GM18873 (cell line): ENCODE measurements around the gene B3GNT3.

ENCODE experiments used
- ATAC-seq: cut with Tn5 transposase; IDR thresholded peaks from one replicate; pipeline ENCODE4 v1.9.1; 2021; ENCODE audit warnings: mild to moderate bottlenecking, moderate library complexity, moderate number of reproducible peaks; ENCODE audit not compliant: unreplicated experiment, low FRiP score

Gene B3GNT3

DNA sequence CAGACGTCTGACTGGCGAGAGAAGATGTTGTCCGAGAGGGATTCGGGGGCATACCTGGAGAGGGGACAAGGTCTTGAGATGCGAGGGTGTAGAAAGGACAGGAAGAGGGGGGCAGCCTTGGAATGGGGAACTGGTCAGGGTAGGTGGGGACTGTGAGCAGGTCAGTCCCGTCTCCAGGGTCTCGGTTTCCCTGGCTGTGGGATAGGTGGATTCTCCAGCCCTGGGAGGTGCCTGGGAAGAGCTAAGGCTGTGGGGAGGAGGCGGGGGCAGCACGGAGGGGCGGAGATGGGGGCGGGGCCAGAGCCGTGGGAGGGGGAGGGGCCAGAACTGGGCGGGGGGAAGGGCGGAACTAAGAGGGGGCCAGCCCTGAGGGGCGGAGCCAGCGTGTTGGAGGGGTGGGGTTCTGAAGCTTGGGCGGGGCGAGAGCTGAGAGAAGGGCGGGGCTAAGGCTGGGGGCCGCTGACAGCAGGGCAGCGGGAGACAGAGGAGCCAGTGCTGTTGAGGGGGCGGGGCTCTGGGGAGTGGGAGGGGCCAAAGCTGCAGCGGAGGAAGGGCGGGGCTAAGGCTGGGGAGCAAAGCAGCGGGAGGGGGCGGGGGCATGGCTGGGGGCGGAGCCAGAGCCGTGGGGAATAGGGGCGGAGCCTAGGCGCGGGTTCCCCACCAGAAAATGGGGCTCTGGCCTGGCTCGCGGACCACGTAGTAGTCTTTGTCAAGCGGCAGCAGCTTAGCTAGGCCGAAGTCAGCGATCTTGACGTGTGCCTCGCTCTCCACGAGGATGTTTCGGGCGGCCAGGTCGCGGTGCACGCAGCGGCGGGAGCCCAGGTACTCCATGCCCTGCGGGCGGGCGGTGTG lies 35.9 kb downstream of the B3GNT3 start:
- no peak for ATAC-seq

- ATAC-seq = no peak
Measured at GRCh38 chr19:17831419-17831888, 36.5 kb downstream of the B3GNT3 start.

DNA sequence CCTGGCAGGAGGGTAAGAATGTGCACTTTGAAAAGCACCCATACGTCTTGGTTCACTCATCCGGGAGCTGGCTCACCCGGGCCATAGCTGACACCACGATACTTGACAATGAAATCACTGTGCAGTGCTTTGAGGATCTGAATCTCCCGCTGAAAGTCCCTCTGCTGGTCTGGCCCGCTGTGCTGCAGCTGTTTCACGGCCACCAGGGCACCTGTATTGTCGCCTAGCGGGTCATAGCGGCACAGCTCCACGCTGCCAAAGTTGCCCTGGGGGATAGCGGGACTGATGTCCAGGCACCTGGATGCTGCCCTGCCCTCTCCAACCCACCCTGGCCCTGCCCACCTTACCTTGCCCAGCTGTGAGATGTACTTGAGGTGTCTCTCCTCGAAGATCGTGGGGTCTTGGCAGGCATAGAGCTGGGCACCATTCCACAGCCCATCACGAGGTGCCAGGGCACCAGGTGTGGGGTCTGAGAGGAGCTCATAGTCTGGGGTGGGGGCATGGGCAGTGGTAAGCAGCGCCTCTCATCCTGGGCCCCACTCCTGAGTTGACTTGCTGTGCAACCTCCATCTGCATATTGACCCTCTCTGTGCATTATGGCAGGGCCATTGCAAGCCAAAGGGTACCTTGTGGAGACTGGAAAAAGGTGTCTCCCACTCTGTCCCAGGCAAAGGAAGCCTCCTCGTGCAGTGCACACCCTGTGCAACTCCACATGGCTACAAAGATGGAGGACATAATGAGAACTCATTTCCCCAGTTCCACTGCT lies 37.7 kb downstream of the B3GNT3 start:
- no peak for ATAC-seq

GRCh38 chr19:17834350-17835181 lies 39.6 kb downstream of the B3GNT3 start:
- no peak for ATAC-seq

DNA sequence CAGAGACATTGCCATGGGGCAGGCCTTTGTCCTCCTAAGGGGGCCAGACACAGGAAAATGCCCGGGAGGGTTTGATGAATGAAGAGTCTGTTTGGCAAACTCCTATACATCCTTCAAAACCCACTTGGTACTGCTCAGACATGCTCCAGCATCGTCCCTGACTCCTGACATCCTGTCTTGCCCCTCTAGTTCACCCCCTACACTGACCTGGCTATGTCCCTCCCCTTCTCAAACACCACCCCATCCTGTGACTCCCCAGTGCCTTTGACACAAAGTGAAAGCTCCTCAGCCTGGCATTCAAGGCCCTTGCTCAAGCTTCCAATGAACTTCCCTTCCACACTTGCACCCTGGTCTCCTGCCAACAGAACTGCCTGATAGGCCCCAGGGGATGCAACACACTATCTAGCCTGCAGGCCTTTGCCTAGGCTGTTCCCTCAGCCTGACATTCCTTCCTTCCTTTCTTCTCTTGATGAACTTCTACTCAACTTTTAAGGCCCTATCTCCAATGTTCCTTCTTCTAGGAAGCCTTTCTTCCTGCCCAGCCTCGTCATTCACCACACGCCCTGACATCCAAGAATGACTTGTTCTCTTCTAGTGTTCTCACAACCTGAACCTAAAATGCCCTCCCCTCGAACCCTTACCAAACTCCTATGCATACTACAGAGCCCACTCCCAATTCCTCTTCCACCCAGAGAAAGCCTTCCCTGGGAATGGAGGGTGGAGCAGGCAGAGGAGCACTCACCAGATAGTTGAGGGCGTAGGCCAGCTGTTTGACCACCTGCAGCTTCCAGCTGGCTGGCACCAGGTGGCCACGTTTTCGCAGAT lies 40.5 kb downstream of the B3GNT3 start:
- no peak for ATAC-seq

DNA sequence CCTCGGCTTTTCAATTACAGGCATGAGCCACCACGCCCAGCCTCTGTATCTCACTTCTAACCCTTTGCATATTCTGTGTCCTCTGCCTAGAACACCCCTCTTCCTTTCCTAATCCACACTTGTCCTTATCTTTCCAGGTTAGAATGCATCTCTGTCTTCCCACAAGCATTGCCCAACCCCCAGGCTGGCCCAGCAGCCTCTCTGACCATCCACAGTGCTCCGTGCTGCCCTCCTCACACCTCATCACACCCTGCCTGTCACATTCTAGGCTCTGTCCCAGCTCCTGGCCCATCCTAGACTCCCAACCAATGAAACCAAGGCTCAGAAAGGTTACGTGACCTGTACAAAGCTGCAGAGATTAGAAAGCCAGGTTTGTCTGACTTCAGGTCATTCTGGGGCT lies 41.6 kb downstream of the B3GNT3 start:
- no peak for ATAC-seq

GRCh38 chr19:17837972-17838371 lies 43.0 kb downstream of the B3GNT3 start:
- no peak for ATAC-seq

DNA sequence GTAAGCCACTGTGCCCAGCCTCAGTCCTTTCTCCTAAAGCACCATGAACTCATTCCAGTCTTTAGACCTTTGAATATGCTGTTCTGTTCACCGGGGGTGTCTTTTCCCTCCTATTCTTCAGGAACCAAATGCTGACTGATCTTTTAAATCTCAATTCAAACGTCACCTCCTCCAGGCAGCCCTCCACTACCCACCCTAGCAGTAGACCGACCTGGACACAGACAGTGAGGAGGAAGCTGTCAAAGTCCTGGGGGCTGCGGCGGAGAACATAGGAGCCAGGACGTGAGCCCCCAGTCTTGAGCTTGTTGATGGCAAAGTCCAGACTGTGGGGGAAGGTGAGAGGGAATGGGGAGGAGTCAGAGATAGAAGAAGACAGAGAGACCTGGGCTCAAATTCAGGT lies 45.1 kb downstream of the B3GNT3 start:
- no peak for ATAC-seq

- ATAC-seq = no peak
Measured at GRCh38 chr19:17841371-17841809, 46.5 kb downstream of the B3GNT3 start.

- no peak for ATAC-seq
Measured at GRCh38 chr19:17841810-17842662, 47.1 kb downstream of the B3GNT3 start.

DNA sequence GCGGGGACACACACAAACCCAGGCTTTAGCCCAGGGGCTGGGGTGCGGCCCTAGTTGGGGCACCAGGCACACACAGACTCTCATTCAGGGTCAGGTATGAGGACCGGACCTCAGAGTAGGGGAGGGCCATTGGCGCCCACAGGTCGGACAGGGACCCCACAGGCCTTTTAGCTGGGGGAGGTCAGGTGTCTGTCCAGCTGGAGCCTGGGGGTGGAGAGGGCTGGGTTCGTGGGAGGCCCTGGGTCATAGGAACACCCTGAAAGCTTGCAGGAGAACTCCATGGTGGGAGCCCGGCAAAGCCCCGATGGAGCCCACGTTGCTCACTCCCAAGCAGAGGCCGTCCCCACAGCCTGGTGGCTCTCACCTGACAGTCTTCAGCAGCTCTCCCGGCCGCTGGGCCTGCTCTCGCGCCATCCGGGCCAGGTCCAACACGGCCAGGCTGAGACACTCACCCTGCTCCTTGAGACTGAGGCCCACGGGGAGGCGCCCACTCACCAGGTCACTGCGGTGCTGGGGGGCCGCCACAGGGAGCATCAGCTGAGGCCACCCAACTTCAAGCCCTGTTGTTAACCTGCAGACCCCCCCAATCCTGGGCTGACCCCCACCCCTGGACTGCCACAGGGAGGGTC lies 47.8 kb downstream of the B3GNT3 start:
- ATAC-seq = no peak

DNA sequence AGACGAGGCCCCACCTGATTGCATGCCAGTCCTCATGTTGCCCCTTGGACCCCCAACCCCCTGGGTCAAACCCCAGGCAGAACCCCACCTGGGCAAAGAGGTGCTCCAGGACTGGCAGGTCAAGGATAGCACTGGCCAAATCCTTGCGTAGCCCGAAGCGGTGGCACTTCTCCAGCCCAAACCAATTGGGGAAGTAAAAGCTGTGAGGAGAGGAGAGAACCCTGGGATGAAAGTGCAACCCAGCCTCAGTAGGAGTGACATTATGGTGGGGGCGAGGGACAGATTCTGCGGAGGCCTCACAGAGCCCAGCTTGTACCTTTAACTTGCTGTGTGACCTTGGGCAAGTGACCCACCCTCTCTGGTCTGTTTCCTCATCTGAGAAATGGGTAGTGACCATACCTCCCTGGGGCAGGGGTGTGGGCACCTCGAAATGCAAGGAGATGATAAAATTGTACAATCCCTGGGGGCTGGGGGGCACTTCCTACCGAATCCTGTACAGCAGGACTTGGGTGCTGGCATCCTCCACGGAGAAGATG lies 48.4 kb downstream of the B3GNT3 start:
- no peak for ATAC-seq

DNA sequence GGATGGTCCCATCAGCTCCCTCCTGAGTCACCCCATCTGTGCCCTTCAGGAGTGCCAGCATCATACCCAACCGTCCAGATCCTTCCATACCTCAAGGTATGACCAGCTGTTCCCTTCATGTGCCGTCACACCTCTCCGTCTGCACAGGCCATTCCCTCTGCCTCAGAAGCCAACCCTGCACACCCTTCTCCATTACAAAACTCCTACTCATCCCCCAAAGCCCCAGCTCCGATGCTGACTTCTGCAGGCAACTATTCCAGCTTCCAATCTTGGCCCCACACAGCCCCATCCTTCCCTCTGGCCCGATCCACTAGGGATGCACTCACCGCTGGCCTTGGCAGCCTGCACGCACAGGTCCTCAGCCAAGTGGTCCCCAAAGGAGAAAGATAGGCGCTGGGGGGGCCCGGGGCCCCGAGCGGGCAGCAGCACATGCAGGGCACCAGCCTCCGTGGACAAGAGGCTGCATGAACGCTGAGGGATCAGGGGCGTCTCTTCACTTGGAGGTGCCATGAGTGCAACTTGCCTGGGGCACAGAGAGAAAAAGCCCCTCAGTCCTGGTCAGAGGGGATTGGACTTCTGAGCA lies 49.1 kb downstream of the B3GNT3 start:
- ATAC-seq = no peak

GRCh38 chr19:17846146-17846545 lies 51.2 kb downstream of the B3GNT3 start:
- ATAC-seq = no peak

GRCh38 chr19:17847538-17848366 lies 52.8 kb downstream of the B3GNT3 start, which contains the start of gene JAK3:
Gene JAK3 (minus strand): TSS chr19:17847982. CDS start chr19:17844417, 3,565 bp downstream.
- peak; percentile 55 for ATAC-seq

DNA sequence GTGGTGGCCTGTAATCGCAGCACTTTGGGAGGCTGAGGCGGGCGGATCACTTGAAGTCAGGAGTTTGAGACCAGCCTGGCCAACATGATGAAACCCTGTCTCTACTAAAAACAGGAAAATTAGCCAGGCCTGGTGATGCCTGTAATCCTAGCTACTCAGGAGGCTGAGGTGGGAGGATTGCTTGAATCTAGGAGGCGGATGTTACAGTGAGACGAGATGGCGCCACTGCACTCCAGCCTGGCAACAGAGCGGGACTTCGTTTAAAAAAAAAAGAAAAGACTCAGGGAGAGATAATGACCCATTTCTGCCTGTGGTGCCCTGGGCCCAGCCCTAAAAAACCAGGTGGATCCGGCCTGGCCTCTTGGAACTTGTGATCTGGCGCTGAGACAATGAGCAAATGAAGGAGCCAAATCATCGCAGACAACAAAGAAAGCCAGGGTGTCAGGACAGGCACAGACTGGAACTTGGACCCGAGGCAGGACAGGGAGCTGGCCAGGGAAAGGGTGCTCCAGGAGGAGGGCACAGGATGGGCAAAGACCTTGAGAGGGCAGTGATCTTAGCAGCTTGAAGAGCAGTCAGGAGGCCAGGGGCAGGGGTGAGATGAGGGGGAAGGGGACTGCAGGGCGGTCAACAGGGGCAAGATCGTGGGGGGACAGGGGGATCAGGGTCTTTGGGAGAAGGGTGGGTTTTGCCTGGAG lies 53.8 kb downstream of the B3GNT3 start:
- ATAC-seq = no peak
